HG03039 (cell line): ENCODE measurements around the gene SPECC1L.

ENCODE experiments used
- ATAC-seq: cut with Tn5 transposase; IDR thresholded peaks from one replicate; pipeline ENCODE4 v1.9.1; 2021; ENCODE audit warnings: mild to moderate bottlenecking, moderate library complexity; ENCODE audit not compliant: unreplicated experiment

SPECC1L gene

GRCh38 chr22:24463071-24463760, 192.6 kb downstream of the SPECC1L start:
- ATAC-seq, result no peak

- no peak for ATAC-seq
Measured at GRCh38 chr22:24465566-24465965, 194.9 kb downstream of the SPECC1L start.

GRCh38 chr22:24465975-24466374, 195.3 kb downstream of the SPECC1L start:
- ATAC-seq, result no peak

- no peak for ATAC-seq
Measured at GRCh38 chr22:24466716-24467328, 196.2 kb downstream of the SPECC1L start.

GRCh38 chr22:24467340-24467739, 196.7 kb downstream of the SPECC1L start:
- ATAC-seq, result no peak
